Measurements from ENCODE around the gene SLC24A4.

DNA sequence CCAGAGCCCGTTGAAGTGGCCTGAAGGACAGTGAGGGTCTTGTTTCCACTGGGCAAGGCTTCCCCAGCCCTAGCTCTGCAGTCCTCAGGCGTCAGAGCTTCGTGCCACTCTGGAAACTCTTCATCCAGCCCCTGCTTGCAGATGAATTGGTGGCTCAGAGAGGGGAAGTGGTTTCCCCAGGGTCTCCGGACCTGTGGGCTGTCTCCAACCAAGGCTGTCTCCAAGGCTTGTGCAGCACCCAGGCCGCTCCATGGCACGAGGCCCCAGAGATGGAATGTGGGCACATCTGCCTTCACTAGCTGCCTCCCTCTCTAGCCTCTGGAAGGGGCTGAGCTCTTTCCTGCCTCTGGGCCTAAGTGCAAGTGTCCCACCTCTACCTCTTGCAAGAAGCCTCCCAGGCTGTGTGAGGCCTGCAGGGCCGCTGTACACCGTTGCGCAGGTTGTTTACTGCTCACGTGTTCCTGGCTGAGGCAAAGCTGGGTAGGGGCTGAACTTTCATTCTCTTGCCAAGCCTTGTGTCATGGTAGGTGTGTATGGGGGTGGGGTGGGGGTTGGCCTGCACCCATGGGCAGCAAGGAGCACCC is 201.7 kb downstream of the SLC24A4 start:
- TF ChIP-seq, protein P1, sequence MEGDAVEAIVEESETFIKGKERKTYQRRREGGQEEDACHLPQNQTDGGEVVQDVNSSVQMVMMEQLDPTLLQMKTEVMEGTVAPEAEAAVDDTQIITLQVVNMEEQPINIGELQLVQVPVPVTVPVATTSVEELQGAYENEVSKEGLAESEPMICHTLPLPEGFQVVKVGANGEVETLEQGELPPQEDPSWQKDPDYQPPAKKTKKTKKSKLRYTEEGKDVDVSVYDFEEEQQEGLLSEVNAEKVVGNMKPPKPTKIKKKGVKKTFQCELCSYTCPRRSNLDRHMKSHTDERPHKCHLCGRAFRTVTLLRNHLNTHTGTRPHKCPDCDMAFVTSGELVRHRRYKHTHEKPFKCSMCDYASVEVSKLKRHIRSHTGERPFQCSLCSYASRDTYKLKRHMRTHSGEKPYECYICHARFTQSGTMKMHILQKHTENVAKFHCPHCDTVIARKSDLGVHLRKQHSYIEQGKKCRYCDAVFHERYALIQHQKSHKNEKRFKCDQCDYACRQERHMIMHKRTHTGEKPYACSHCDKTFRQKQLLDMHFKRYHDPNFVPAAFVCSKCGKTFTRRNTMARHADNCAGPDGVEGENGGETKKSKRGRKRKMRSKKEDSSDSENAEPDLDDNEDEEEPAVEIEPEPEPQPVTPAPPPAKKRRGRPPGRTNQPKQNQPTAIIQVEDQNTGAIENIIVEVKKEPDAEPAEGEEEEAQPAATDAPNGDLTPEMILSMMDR (IDR thresholded peaks at IDR 0.05), result no peak
- no peak for TF ChIP-seq POLR2A (IDR thresholded peaks at IDR 0.05)
